NCI-H226 (cell line): ENCODE results near the gene ABCC12.

ENCODE experiments used
- DNase-seq: peaks from one replicate; pipeline ENCODE4 v3.0.0-alpha.2; 2015

The ABCC12 gene

DNA sequence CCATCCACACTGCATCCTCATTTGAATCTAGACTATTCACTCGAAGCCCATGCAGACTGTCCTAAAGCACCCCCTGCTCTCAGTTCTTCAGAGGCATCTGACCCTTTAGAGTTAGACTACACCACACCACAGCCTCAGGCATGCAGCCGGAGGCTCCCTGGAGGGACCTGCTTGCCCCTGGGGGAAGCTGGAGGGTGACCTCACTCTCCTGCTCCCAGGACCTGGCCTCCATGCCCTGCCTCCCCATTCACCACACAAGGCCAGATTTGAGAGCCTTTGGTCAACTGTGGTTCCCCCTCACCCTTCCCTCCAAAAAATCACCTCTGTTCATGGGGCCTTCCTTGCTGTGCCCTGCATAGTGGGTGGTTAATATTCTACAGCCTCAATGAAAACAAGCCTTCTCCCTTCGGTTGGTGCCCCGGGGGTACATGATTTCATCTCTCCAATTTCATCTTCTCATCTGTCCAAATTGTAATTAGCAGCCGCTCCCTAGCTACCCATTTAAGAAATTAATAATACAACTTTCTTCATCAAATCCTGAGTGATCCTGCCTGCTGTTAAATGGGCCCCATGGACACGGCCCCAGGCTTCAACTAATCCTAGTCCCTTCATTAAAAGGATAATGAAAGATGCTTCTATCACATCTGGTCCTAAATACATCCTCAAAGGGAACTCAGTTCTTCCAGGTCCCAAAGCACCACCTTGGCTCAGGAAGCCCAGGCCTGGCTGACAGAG lies 24.4 kb downstream of the ABCC12 start:
- DNase-seq, result no peak

DNA sequence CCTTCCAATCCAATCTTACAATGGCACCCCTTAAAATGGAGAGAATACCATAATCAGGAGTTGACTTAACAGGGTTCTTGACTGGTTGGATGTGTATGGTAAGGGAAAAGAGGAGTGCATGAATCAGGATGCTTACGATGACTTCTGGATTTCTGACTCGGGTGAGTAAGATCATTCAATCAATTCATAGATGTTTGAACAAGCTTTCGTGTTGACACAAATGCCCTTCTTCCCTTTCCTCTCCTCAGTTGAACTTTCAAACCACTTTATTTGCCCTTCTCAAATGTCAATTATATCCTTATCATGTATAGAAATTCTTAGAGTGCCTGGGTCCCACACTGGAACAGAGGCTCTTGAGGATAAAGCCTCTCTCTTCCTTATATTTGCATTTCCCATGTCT lies 25.9 kb downstream of the ABCC12 start:
- DNase-seq, result no peak

DNA sequence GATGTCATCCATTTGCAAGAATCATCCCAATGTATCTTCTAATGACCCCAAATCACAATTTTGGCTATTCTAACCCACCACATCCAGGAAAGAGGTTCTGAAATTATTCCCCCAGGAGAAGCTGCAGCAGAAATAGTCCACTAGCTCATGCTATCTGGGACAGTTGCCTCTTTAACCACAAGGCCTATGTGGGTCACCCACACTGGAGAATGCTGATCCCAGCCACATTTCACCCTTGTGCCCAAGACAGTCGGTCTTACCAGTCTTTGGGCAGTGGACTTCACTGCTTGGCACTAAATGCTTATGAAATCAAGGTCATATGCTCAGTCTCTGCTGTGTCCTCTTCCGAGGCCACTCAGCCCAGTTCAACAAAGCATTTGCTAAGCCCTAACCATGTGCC lies 27.0 kb downstream of the ABCC12 start:
- no peak for DNase-seq

DNA sequence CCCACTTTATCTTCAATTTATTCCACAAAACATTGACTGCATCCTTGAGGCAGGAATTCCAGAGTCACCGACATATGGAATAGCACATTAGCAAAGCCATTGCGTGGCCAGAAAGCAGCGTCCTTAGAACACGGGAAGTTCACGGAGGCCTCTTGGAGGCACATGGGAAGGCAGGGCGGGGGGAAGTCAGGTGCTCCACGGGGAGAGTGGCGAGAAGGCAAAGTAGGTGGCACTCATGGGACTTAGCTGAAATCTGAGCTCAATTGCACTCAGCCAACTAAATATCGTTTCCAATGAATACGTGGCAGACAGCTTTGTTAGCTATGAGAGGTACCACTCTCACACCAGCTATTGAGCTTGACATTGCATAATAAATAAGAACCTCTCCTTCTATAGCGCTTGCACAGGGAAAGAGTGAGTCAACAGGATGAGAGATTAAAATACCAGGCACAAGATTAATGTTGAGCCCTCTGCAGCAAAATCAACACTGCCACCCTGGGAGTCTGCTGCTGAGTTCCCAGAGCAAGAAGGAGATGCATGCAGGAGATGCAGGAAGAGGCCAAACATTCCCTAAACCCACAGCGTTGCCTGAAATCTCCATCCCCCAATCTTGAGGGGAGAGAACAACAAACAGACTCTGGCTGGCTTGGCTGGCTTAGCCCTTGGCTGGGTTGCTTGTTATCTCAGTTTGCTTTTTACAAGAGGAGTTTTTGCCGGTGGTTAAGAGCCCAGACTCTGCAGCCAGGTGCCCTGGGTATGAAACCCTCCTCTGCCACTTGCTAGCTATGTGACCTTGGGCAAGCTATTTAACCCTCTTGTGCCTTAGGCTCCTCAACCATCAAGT lies 28.8 kb downstream of the ABCC12 start:
- DNase-seq, result peak; percentile 98

DNA sequence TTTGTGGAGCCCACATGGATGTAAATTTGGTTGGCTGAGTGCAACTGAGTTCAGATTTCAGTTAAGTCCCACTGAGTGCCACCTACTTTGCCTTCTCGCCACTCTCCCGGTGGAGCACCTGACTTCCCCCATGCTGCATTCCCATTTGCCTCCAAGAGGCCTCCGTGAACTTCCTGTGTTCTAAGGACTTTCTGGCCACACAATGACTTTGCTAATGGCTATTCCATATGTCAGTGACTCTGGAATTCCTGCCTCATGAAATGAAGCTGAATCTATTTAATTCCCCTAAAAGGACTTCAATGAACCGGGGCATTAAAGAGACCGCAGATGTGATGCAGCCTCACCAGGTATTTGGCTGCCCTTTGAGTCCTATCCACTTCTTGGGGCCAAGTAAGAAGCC lies 29.9 kb downstream of the ABCC12 start:
- no peak for DNase-seq

DNA sequence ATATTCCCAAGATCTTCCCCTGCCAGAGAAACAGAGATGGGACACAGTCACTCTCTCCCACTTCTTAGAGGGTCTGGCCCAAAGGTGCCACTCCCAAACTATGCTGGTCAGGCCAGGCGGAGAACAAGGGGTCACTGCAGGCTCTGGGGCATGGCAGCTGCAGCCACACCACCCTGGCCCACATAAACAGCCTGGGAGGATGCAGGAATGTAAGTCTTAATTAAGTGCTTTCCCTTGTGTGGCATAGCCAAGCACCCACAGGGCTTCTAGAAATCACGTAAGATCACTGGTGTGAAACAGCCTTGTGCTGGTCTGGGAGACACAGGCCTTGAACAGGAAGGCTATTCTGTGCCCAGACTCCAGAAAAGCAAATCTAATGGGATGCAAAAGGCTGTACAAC lies 31.5 kb downstream of the ABCC12 start:
- no peak for DNase-seq

DNA sequence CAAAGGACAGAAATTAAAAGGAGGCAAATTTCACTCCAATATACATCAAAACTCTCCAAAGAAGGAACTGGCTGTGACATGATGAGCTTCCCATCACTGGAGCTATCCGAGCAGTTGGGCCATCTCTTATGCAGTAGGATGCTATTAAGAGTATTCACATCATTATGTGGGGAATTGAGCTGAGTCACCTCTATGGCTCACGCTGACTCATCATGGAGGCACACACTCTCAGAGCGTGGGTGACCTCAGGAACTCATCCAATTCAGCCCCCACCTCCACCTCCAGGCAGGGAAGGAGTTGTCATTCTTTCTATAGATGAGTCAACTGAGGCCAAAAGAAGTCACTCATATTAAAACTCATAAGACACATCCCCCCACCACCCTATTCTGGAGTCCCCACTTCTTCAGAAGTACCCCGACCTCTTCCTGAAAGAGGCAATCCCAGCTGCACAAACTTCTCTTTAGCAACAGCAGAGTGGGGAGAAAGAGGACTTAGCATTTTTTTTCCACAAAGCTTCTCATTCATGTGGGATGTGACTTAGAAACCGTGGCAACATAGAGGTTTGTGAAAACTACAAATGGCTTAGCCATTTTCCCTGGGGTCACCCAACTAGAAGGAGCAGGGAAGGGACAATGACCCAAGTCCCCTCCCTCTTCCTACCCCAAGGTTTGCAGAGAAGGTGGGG lies 32.5 kb downstream of the ABCC12 start:
- peak; percentile 96 for DNase-seq

DNA sequence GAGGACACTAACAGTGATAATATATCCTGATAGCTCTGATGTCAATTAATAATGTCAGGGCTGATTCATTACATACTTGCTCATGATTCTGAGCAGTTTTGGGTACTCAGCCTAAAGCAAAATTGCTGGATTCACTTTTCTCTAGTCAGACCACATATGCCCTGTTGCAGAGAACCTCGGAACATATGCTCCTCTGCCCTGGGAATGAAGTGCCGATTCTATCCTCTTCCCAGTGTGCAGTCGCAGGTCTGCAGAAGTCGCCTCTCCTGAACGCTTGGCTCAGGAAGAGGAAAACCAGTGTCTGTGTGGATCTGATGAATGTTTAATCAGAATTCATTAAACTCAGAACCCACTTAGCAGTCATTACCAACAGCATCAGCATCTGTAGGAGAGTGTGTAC lies 34.5 kb downstream of the ABCC12 start:
- DNase-seq, result no peak

DNA sequence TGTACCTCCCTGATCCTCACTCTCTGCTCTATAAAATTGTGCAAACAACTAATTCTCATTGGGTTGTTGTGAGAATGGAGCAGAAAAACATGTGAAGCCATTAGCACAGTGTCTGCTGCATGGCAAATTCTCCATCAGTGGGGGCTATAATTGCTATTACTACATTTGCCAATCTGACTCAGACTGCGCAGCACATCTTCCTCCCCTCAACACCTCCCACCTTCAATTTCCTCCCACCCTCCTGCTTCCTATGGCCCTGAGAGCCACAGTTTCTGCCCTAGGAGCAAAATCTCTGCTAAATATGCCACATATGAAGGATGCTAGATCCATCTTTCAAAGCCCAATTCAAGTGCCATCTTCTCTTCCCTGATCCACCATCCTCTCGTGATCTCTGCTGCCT lies 37.0 kb downstream of the ABCC12 start:
- DNase-seq, result no peak

DNA sequence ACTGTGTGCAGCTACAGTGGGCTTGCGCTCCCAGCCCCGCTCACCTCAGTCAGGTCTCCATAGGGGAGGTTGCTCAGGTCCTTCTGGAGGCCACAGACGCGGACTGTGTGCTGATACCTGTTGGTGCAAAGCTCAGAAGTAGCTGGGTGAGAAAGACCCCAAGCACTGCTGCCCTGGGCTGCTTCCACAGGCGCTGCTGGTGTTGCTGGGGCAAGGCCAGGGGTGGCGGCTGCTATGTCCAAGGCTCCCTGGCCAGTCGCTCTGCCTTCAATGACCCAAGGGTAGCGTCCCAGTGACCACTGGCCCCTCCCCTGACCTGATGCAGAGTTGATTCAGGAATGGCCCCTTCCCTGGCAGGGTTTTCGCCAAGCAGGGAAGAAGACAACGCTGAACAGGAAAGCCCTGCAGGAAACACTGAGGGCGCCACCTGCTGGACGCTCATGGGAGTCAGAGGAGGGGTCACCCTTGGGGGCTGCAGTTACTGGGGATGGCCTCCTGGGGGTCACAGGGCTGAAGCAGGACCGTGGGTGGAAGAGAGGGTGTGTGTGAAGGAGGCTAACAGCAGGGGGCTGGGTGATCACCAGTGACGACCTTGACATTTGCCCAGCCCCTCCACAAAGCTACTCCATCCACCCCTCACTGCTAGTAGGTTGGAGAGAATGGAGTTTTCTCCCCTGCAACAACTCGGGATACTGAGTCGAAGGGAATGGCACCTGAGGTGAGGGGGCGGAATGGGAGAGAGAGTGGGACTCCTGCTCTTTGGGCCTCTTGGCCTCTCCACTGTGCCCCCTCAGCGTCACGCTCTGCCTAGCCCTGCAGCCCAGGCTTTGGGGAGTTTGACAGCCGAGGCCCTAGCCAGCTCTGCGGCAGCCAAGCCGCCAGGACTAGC lies 38.3 kb downstream of the ABCC12 start:
- DNase-seq, result no peak

DNA sequence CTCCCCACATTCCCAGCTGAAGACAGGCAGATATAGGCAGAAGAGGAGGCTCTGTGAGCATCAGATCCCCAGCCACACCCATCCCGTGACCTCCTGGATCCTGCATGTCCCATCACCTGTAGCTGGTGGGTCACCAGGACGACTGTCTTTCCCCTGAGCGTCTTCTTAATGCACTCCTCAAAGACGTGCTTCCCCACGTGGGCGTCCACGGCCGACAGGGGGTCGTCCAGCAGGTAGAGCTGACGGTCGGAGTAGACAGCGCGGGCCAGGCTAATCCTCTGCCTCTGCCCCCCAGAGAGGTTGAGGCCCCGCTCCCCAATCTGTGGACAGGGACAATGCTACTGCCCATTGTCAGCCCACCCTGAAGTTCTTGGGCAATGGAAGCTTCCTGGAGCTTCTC lies 40.5 kb downstream of the ABCC12 start:
- no peak for DNase-seq

DNA sequence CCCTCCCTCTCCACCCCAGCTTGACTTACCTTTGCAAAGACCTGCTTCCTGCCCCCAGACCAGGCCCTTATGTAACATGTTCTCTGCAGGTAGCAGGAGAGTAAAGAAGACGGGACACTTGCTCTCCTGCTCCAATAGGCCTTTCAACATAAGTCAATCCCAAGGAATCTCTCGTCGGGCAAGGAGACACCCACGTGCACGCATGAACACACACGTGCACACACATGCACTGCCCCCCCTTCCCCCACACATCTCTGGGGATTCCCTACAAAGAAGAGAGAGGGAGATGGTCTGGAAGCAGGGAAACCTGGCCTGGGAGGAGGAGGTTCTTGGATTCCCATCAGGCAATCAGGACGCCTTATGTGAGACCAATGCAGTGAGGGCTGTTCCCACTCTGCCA lies 41.4 kb downstream of the ABCC12 start:
- DNase-seq, result no peak

DNA sequence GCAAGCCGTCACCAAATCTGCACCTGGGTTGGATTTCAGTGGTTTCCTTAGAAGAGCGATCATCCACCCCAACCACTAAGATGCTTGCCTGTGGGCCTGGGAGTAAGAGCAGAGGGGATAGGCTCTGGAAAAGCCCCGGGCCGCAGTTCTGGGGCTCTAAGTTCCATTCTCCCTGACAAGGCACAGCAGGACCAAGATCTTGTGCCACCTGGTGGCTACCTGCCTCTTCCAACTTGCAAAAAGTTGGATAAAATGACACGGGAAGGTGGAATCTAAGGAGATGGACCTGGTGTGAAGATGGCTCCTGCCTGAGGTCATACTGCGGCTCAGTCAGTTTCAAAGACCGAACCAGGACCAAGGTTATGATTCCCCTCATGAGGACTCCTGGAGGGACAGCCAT lies 42.3 kb downstream of the ABCC12 start:
- no peak for DNase-seq

DNA sequence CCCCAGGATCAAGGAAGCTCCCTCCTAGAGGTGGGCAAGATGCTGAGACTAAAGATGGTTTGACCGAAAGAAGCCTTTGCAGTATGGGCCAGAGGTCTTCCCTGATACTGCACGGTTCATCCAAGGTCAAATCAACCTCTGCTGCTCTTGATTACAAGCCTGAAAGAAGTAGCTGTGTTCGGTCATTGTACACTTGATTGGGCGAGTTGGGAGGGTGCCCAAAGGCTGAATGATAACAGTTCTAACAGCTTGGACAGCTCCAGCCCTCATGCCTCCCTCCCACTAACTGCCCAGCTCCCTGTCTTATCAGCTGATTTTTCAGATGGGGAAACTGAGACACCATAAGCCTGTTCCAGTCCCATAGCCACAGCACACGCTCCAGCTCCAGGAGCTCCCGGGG lies 42.8 kb downstream of the ABCC12 start:
- DNase-seq, result peak; percentile 39

DNA sequence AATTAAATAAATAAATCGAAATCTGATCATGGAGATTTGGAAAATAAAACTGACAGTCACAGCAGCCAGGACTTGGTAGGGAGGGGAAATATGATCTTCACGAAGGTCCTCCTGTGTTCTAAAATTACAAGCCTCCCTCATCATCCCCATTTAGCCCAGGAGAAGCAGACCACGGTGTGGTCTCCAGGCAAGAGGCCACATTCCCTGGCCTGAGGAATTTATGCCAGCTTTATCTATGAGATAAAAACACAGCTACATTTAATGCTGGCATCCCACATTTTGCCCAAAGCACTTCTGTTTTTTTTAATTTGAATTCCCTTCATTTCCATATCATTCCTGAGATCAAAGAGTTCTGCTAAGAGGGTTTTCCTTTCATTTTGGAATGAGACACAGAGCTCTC lies 43.2 kb downstream of the ABCC12 start:
- no peak for DNase-seq

DNA sequence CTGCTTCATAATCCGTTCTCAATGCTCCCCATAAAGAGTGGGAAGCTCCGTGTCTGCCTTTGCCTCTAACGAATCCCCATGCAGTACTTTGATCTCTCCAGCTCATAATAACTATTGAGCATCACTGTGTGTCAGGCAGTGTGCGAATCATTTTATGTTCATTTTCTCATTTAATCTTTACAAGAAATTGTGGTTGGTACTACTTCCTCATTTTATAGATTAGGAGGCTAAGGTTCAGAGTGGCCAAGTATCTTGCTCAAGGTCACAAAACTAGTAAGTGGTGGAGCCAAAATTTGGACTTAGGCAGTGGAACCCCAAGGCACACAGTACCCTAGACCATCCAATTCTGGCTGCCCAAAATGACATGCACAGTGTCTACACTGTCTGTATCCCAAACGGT lies 44.8 kb downstream of the ABCC12 start:
- DNase-seq, result no peak

DNA sequence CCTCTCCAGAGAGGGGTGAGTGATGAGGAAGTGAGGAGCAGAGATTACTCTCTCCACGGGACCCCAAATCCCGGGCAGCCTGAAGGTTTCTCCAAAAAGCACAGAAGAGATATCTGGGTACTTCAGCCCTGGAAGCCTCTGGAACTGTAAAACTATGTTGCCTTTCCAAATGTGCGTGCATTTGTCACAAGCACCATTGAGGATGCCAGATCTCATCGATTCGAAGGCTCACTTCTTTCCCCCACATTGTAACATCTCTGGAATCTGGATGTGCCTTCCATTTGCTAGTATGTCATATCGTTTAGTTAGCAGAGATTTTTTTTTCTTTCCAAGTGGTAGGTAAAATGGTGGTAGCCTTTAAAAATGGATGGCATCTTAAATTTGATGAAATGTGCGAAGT lies 45.8 kb downstream of the ABCC12 start:
- no peak for DNase-seq

DNA sequence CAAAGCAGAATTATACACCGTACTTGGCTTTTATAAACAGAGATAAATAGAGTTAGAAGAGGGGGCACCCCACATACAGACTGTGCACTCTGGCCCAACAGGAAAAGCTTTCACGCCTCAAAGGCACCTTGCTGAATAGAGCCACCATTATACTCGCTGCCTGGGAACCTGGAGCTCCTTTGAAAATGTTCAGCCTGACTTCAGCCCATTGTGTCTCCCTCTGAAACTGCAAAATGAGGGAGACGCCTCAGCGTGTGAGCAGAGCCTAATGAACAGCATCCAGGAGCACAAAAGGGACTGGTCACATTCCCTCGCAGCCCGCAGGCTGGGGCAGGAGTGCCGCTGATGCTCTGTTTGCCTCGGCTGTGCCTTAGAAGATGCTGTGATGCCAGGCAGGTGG lies 46.3 kb downstream of the ABCC12 start:
- DNase-seq, result no peak

DNA sequence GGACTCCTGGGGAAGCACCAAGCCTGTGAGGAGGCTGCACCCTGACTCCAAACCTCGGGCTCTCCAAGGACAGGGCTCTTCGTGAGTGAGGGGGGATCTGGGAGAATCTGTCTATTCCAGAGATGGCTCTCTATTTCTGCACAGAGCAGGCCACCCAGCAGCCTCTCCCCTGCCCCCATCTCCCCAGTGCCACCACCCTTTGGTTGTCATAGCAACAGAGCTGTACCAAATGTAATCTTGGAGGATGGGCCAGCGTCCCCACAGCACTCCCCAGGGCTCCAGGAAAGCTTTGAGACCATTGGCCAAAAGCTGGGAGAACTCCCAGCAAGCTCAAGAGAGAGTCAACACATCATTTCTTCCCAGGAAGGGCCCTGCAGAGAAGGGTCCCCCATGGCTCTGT lies 49.3 kb downstream of the ABCC12 start:
- no peak for DNase-seq
